Measurements from ENCODE around the gene PDCD1LG2. TPM values are rescaled to one million over a fixed set of nuclear protein-coding genes. Genes with fewer than 3 reads are reported as not detected.

The PDCD1LG2 gene
- polyA plus RNA-seq, 1 of the 3 experiments (the other 2 are of a cell fraction), result 11.1 TPM

GRCh38 chr9:5524090-5524489 lies 13.8 kb downstream of the PDCD1LG2 start:
- peaks cover 5 to 37% of the 10 kb centered on the region in 2 experiments for H3K36me3 ChIP-seq (replicated peaks in 1 of 2; ENCODE audit: control insufficient read depth in 1 of 2, insufficient read depth in 2 of 2, low read length in 1 of 2)
- no peaks in the 10 kb centered on the region for H3K9me3 ChIP-seq
- H3K79me2 ChIP-seq (ENCODE audit: insufficient read depth), result peaks cover 43% of the 10 kb centered on the region
- H3K27me3 ChIP-seq (ENCODE audit: insufficient read depth), result no peaks in the 10 kb centered on the region
- no peak overlapping the region for H3K4me3 ChIP-seq (ENCODE audit: low read depth in 2 of 2, low read length in 1 of 2)
- H4K20me1 ChIP-seq (ENCODE audit: insufficient read depth), result no peaks in the 10 kb centered on the region
- H3K4me1 ChIP-seq (ENCODE audit: control insufficient read depth in 1 of 2, insufficient read depth in 2 of 2, low read depth in 1 of 2, low read length in 1 of 2), result no peaks in the 10 kb centered on the region; a peak in 1 of 4 replicates
- TF ChIP-seq USF1 (IDR thresholded peaks at IDR 0.05; ENCODE audit: borderline replicate concordance, low read depth) (no peak), RXRA (IDR thresholded peaks at IDR 0.05; ENCODE audit: borderline replicate concordance, low read depth) (no peak), TCF12 (IDR thresholded peaks at IDR 0.05) (no peak), NRF1 (IDR thresholded peaks at IDR 0.05; ENCODE audit: low read depth, low read length) (no peak)
- no peak overlapping the region for H2AFZ ChIP-seq (ENCODE audit: low read depth)
- no peak overlapping the region for H3K27ac ChIP-seq (ENCODE audit: low read depth in 2 of 2, low read length in 1 of 2)
- WGBS (ENCODE audit: low lambda C conversion rate), result 89% methylated on average over 4 of the region's 4 CpGs
- no peak for DNase-seq
- H3K4me2 ChIP-seq, result no peak overlapping the region
- peaks cover 5% of the 10 kb centered on the region for H3F3A ChIP-seq (replicated peaks; ENCODE audit: insufficient read depth)
- no peak overlapping the region for H3K9ac ChIP-seq
- ChIA-PET POLR2A (no interaction called here), CTCF (interaction anchor here (1.4 kb wide), 1 partner anchor 76 kb away, joined by 3 read pairs; no protein-coding TSS in a partner anchor)
- H3K9me2 ChIP-seq, result no peaks in the 10 kb centered on the region

- CTCF ChIA-PET, result no interaction called here
- Histone ChIP-seq H3K9me2 (no peaks in the 10 kb centered on the region), H3K79me2 (ENCODE audit: insufficient read depth) (peaks cover 34% of the 10 kb centered on the region), H3K4me3 (ENCODE audit: low read depth in 2 of 2, low read length in 1 of 2) (no peak overlapping the region), H3K9ac (no peak overlapping the region), H3K27me3 (ENCODE audit: insufficient read depth) (no peaks in the 10 kb centered on the region), H3F3A (replicated peaks; ENCODE audit: insufficient read depth) (peaks cover 11% of the 10 kb centered on the region), H3K4me1 (ENCODE audit: control insufficient read depth in 1 of 2, insufficient read depth in 2 of 2, low read depth in 1 of 2, low read length in 1 of 2) (peaks cover 0 to 6% of the 10 kb centered on the region in 2 experiments; a peak in 2 of 4 replicates), H2AFZ (ENCODE audit: low read depth) (no peak overlapping the region), H4K20me1 (ENCODE audit: insufficient read depth) (no peaks in the 10 kb centered on the region), H3K9me3 (no peaks in the 10 kb centered on the region), H3K36me3 (replicated peaks in 1 of 2; ENCODE audit: control insufficient read depth in 1 of 2, insufficient read depth in 2 of 2, low read length in 1 of 2) (peaks cover 0 to 20% of the 10 kb centered on the region in 2 experiments), H3K27ac (ENCODE audit: low read depth in 2 of 2, low read length in 1 of 2) (0 out of 4 replicates have a peak overlapping the region, but pooled peaks of 1 of the 2 experiments have one; percentile 17), H3K4me2 (no peak overlapping the region)
- TF ChIP-seq RFX5 (IDR thresholded peaks at IDR 0.05; ENCODE audit: low read length) (no peak), FOSL2 (IDR thresholded peaks at IDR 0.05; ENCODE audit: borderline replicate concordance, low read depth) (peak; percentile 4; the same call in 1 of the 2 replicates), YY1 (IDR thresholded peaks at IDR 0.05; ENCODE audit: low read depth) (no peak), ZBTB33 (IDR thresholded peaks at IDR 0.05; ENCODE audit: borderline replicate concordance, low read depth) (no peak), PBX3 (IDR thresholded peaks at IDR 0.05) (peak; percentile 16; the same call in 1 of the 2 replicates)
- 72% methylated on average over 4 of the region's 4 CpGs for WGBS (ENCODE audit: low lambda C conversion rate)
- DNase-seq, result no peak
- POLR2A ChIA-PET, result interaction anchor here (0.7 to 1.6 kb wide), 2 partner anchors 92 to 219 kb away, joined by 3 to 4 read pairs; partner anchors contain the start of gene PLGRKT
Observed at GRCh38 chr9:5529683-5530221, 19.4 kb downstream of the PDCD1LG2 start.

Measured in SK-N-SH (cell line).